ENCODE measurements around the gene EFCAB8.
A peak's percentile ranks its signal among the peaks of the same experiment; 100 is the strongest.

The EFCAB8 gene

GRCh38 chr20:32975698-32976674 lies 117.3 kb downstream of the EFCAB8 start:
- H2BK5ac ChIP-seq (ENCODE audit: low read depth, low read length, poor library complexity, severe bottlenecking) = no peak overlapping the region
- no peak overlapping the region for H3K23ac ChIP-seq (ENCODE audit: low read length in 2 of 2)
- H3K79me1 ChIP-seq (replicated peaks; ENCODE audit: low read length, poor library complexity, severe bottlenecking) = no peaks in the 10 kb centered on the region
- no peak overlapping the region for H4K91ac ChIP-seq (ENCODE audit: low read length)
- H2BK15ac ChIP-seq (ENCODE audit: low read depth, poor library complexity, severe bottlenecking) = no peak overlapping the region
- no peak overlapping the region for H3K4ac ChIP-seq (ENCODE audit: low read depth in 1 of 2, low read length in 2 of 2)
- H3K14ac ChIP-seq (ENCODE audit: low read length in 2 of 2) = no peak overlapping the region
- no peak overlapping the region for H3K9ac ChIP-seq (ENCODE audit: low read length)
- no peak for DNase-seq
- no peak overlapping the region for H2AK5ac ChIP-seq (ENCODE audit: low read length, severe bottlenecking)
- peaks cover 4% of the 10 kb centered on the region for H3K4me1 ChIP-seq (ENCODE audit: control insufficient read depth, insufficient read depth, low read depth, low read length)
- H3K36me3 ChIP-seq (ENCODE audit: control insufficient read depth in 1 of 2, insufficient read depth in 2 of 2, low read depth in 1 of 2, low read length in 2 of 2) = no peaks in the 10 kb centered on the region
- no peak overlapping the region for H2BK120ac ChIP-seq (ENCODE audit: low read depth, low read length)
- H3K4me3 ChIP-seq (ENCODE audit: insufficient read depth in 1 of 2, low read depth in 1 of 2, low read length in 2 of 2) = no peak overlapping the region
- no peak overlapping the region for H2AFZ ChIP-seq (ENCODE audit: low read depth, low read length)
- H3K27me3 ChIP-seq (ENCODE audit: control insufficient read depth in 1 of 2, insufficient read depth in 1 of 2, low read length in 2 of 2) = peaks cover 4 to 58% of the 10 kb centered on the region in 2 experiments
- no peak overlapping the region for H3K4me2 ChIP-seq (ENCODE audit: low read length, poor library complexity, severe bottlenecking)
- H4K8ac ChIP-seq (ENCODE audit: low read length) = no peak overlapping the region
- no peak overlapping the region for H3K18ac ChIP-seq (ENCODE audit: low read depth in 1 of 2, low read length in 2 of 2)
- no peak overlapping the region for H3K27ac ChIP-seq (ENCODE audit: low read length, poor library complexity, severe bottlenecking)
- H2BK12ac ChIP-seq (ENCODE audit: low read length in 2 of 2) = no peak overlapping the region
- H3K9me3 ChIP-seq (ENCODE audit: control insufficient read depth, low read length) = no peaks in the 10 kb centered on the region
- WGBS = 76% methylated on average over 14 of the region's 15 CpGs

- peaks cover 4% of the 10 kb centered on the region for H3K4me1 ChIP-seq (ENCODE audit: control insufficient read depth, insufficient read depth, low read depth, low read length)
- WGBS = 81% methylated on average over 5 of the region's 6 CpGs
- no peak for DNase-seq
- no peak overlapping the region for H3K23ac ChIP-seq (ENCODE audit: low read length in 2 of 2)
- H2BK12ac ChIP-seq (ENCODE audit: low read length in 2 of 2) = no peak overlapping the region
- H3K9me3 ChIP-seq (ENCODE audit: control insufficient read depth, low read length) = no peaks in the 10 kb centered on the region
- H2BK120ac ChIP-seq (ENCODE audit: low read depth, low read length) = no peak overlapping the region
- no peak overlapping the region for H2AFZ ChIP-seq (ENCODE audit: low read depth, low read length)
- no peak overlapping the region for H4K91ac ChIP-seq (ENCODE audit: low read length)
- H2BK15ac ChIP-seq (ENCODE audit: low read depth, poor library complexity, severe bottlenecking) = no peak overlapping the region
- H3K4ac ChIP-seq (ENCODE audit: low read depth in 1 of 2, low read length in 2 of 2) = no peak overlapping the region
- H3K14ac ChIP-seq (ENCODE audit: low read length in 2 of 2) = no peak overlapping the region
- no peak overlapping the region for H2AK5ac ChIP-seq (ENCODE audit: low read length, severe bottlenecking)
- no peak overlapping the region for H3K27ac ChIP-seq (ENCODE audit: low read length, poor library complexity, severe bottlenecking)
- H3K4me3 ChIP-seq (ENCODE audit: insufficient read depth in 1 of 2, low read depth in 1 of 2, low read length in 2 of 2) = no peak overlapping the region
- H3K36me3 ChIP-seq (ENCODE audit: control insufficient read depth in 1 of 2, insufficient read depth in 2 of 2, low read depth in 1 of 2, low read length in 2 of 2) = no peaks in the 10 kb centered on the region
- no peaks in the 10 kb centered on the region for H3K79me1 ChIP-seq (replicated peaks; ENCODE audit: low read length, poor library complexity, severe bottlenecking)
- no peak overlapping the region for H2BK5ac ChIP-seq (ENCODE audit: low read depth, low read length, poor library complexity, severe bottlenecking)
- H3K9ac ChIP-seq (ENCODE audit: low read length) = no peak overlapping the region
- H3K27me3 ChIP-seq (ENCODE audit: control insufficient read depth in 1 of 2, insufficient read depth in 1 of 2, low read length in 2 of 2) = peaks cover 4 to 64% of the 10 kb centered on the region in 2 experiments
- no peak overlapping the region for H4K8ac ChIP-seq (ENCODE audit: low read length)
- no peak overlapping the region for H3K18ac ChIP-seq (ENCODE audit: low read depth in 1 of 2, low read length in 2 of 2)
- no peak overlapping the region for H3K4me2 ChIP-seq (ENCODE audit: low read length, poor library complexity, severe bottlenecking)
These were observed 118.0 kb downstream of the EFCAB8 start for GRCh38 chr20:32976746-32977145.

GRCh38 chr20:32977281-32978008 lies 118.7 kb downstream of the EFCAB8 start:
- H3K9me3 ChIP-seq (ENCODE audit: control insufficient read depth, low read length) = no peaks in the 10 kb centered on the region
- no peak overlapping the region for H3K4me3 ChIP-seq (ENCODE audit: insufficient read depth in 1 of 2, low read depth in 1 of 2, low read length in 2 of 2)

GRCh38 chr20:32978009-32978335 lies 119.2 kb downstream of the EFCAB8 start:
- Histone ChIP-seq H3K9me3 (ENCODE audit: control insufficient read depth, low read length) (no peaks in the 10 kb centered on the region), H3K79me1 (replicated peaks; ENCODE audit: low read length, poor library complexity, severe bottlenecking) (no peaks in the 10 kb centered on the region), H3K4ac (ENCODE audit: low read depth in 1 of 2, low read length in 2 of 2) (no peak overlapping the region), H3K36me3 (ENCODE audit: control insufficient read depth in 1 of 2, insufficient read depth in 2 of 2, low read depth in 1 of 2, low read length in 2 of 2) (no peaks in the 10 kb centered on the region), H4K8ac (ENCODE audit: low read length) (no peak overlapping the region), H2BK15ac (ENCODE audit: low read depth, poor library complexity, severe bottlenecking) (no peak overlapping the region), H2AK5ac (ENCODE audit: low read length, severe bottlenecking) (no peak overlapping the region), H2AFZ (ENCODE audit: low read depth, low read length) (no peak overlapping the region), H3K23ac (ENCODE audit: low read length in 2 of 2) (no peak overlapping the region), H3K4me2 (ENCODE audit: low read length, poor library complexity, severe bottlenecking) (no peak overlapping the region), H2BK120ac (ENCODE audit: low read depth, low read length) (no peak overlapping the region), H3K27me3 (ENCODE audit: control insufficient read depth in 1 of 2, insufficient read depth in 1 of 2, low read length in 2 of 2) (peaks cover 8 to 57% of the 10 kb centered on the region in 2 experiments), H3K4me3 (ENCODE audit: insufficient read depth in 1 of 2, low read depth in 1 of 2, low read length in 2 of 2) (no peak overlapping the region), H3K18ac (ENCODE audit: low read depth in 1 of 2, low read length in 2 of 2) (no peak overlapping the region), H3K14ac (ENCODE audit: low read length in 2 of 2) (no peak overlapping the region), H3K9ac (ENCODE audit: low read length) (no peak overlapping the region), H3K27ac (ENCODE audit: low read length, poor library complexity, severe bottlenecking) (no peak overlapping the region), H4K91ac (ENCODE audit: low read length) (no peak overlapping the region), H2BK5ac (ENCODE audit: low read depth, low read length, poor library complexity, severe bottlenecking) (no peak overlapping the region), H2BK12ac (ENCODE audit: low read length in 2 of 2) (no peak overlapping the region), H3K4me1 (ENCODE audit: control insufficient read depth, insufficient read depth, low read depth, low read length) (peaks cover 4% of the 10 kb centered on the region)
- WGBS = 82% methylated on average over 7 of the region's 7 CpGs
- DNase-seq = no peak

More at GRCh38 chr20:32977281-32978008, 118.7 kb downstream of the EFCAB8 start:
- no peak overlapping the region for H2AFZ ChIP-seq (ENCODE audit: low read depth, low read length)
- 75% methylated on average over 12 of the region's 13 CpGs for WGBS
- H3K4me1 ChIP-seq (ENCODE audit: control insufficient read depth, insufficient read depth, low read depth, low read length) = peaks cover 4% of the 10 kb centered on the region
- no peak overlapping the region for H4K91ac ChIP-seq (ENCODE audit: low read length)
- no peak overlapping the region for H2BK12ac ChIP-seq (ENCODE audit: low read length in 2 of 2)
- H3K23ac ChIP-seq (ENCODE audit: low read length in 2 of 2) = peak overlapping the region in 1 of 2 experiments; percentile 9
- H2BK15ac ChIP-seq (ENCODE audit: low read depth, poor library complexity, severe bottlenecking) = no peak overlapping the region
- H3K14ac ChIP-seq (ENCODE audit: low read length in 2 of 2) = no peak overlapping the region
- DNase-seq = no peak
- H3K18ac ChIP-seq (ENCODE audit: low read depth in 1 of 2, low read length in 2 of 2) = no peak overlapping the region
- H3K27ac ChIP-seq (ENCODE audit: low read length, poor library complexity, severe bottlenecking) = no peak overlapping the region
- no peaks in the 10 kb centered on the region for H3K36me3 ChIP-seq (ENCODE audit: control insufficient read depth in 1 of 2, insufficient read depth in 2 of 2, low read depth in 1 of 2, low read length in 2 of 2)
- no peak overlapping the region for H4K8ac ChIP-seq (ENCODE audit: low read length)
- H2BK5ac ChIP-seq (ENCODE audit: low read depth, low read length, poor library complexity, severe bottlenecking) = no peak overlapping the region
- no peaks in the 10 kb centered on the region for H3K79me1 ChIP-seq (replicated peaks; ENCODE audit: low read length, poor library complexity, severe bottlenecking)
- H2AK5ac ChIP-seq (ENCODE audit: low read length, severe bottlenecking) = no peak overlapping the region
- no peak overlapping the region for H3K4ac ChIP-seq (ENCODE audit: low read depth in 1 of 2, low read length in 2 of 2)
- no peak overlapping the region for H3K9ac ChIP-seq (ENCODE audit: low read length)
- H2BK120ac ChIP-seq (ENCODE audit: low read depth, low read length) = no peak overlapping the region
- no peak overlapping the region for H3K4me2 ChIP-seq (ENCODE audit: low read length, poor library complexity, severe bottlenecking)
- peaks cover 6 to 60% of the 10 kb centered on the region in 2 experiments for H3K27me3 ChIP-seq (ENCODE audit: control insufficient read depth in 1 of 2, insufficient read depth in 1 of 2, low read length in 2 of 2)
